Peyer's patch (tissue), 4 donors: ENCODE measurements around the gene TBX18. TPM values are rescaled to one million over a fixed set of nuclear protein-coding genes. Genes with fewer than 3 reads are reported as not detected.

ENCODE experiments used
- DNase-seq, 3 donors: peaks; one replicate each; pipeline ENCODE4 v3.0.0-alpha.2; 2017 to 2019
- H3K27ac ChIP-seq, 4 donors: fragments of 200-600 bp; sonication (generic); one replicate each; pipeline ENCODE4 v1.5.1; 2016 to 2019
- H3K27me3 ChIP-seq, 2 donors: fragments of 200-600 bp; sonication (generic); one replicate each; pipeline ENCODE4 v1.5.1; 2019
- H3K36me3 ChIP-seq, 3 donors: fragments of 200-600 bp; sonication (generic); one replicate each; pipeline ENCODE4 v1.5.1; 2016 to 2019
- H3K4me1 ChIP-seq, 4 donors: fragments of 200-600 bp; sonication (generic); one replicate each; pipeline ENCODE4 v1.5.1; 2016 to 2019
- H3K4me3 ChIP-seq, 4 donors: fragments of 200-600 bp; sonication (generic); 1 replicate in 3 of 4; 2 replicates in 1 of 4; pipeline ENCODE4 v1.5.1; 2016 to 2019; ENCODE audit warnings: mild to moderate bottlenecking in 1 of 4
- H3K9me3 ChIP-seq, 4 donors: fragments of 200-600 bp; sonication (generic); one replicate each; pipeline ENCODE4 v1.5.1; 2016 to 2019; ENCODE audit warnings: mild to moderate bottlenecking in 1 of 4
- POLR2A ChIP-seq, 2 donors: fragments of 450-650 bp; IDR thresholded peaks; one replicate each; pipeline ENCODE4 v1.5.1; 2017; ENCODE audit warnings: antibody characterized with exemption in 2 of 2, mild to moderate bottlenecking in 2 of 2, moderate library complexity in 2 of 2
- small RNA-seq, 2 donors: library from RNA; depleted of rRNA; stranded (forward); fragments of <200 nt; gene quantifications; one replicate each; pipeline ENCODE3, GENCODE V24; 2016
- total RNA-seq, 4 donors: library from RNA; depleted of rRNA; stranded (reverse); fragments of >200 nt; gene quantifications; one replicate each; pipeline ENCODE4 v1.1.0, GENCODE V29; 2016
- TF ChIP-seq, protein P1 (sequence below), 6 experiments: fragments of 450-650 bp in 4 of 6; fragments of 200-600 bp in 2 of 6; sonication (generic) in 1 of 6; IDR thresholded peaks; one replicate each; pipeline ENCODE4 v1.5.1; 2017 to 2019; ENCODE audit warnings: antibody characterized with exemption in 6 of 6, mild to moderate bottlenecking in 3 of 6, moderate library complexity in 1 of 6

Gene TBX18
- total RNA-seq, 4 donors from 2014 or later = 0.57 to 4.2 (median 1.9) TPM; not detected in 1

DNA sequence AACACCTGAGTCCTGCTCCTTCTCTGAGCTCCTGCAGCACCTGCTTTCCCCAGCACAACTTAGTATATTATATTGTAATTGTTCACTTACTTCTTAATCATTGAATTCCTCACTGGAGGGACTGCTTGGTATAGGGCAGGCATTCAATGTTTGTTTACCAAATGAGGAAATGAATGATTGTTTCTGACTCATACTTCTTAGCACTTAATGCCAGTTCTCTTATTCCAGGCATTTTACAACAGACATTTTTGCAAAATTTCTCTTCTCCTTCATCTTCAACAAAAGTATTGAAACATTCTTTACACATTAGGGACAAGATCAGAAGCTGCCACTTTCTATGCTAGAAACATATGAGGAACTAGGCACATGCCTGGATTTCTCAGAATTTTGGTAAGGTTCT, 119.4 kb downstream of the TBX18 start:
- no peak for DNase-seq
- no peaks in the 10 kb centered on the region for H3K27me3 ChIP-seq
- H3K4me1 ChIP-seq = no peaks in the 10 kb centered on the region
- no peak overlapping the region for H3K27ac ChIP-seq
- no peaks in the 10 kb centered on the region for H3K9me3 ChIP-seq
- no peak for TF ChIP-seq POLR2A (IDR thresholded peaks at IDR 0.05)
- TF ChIP-seq, protein P1, sequence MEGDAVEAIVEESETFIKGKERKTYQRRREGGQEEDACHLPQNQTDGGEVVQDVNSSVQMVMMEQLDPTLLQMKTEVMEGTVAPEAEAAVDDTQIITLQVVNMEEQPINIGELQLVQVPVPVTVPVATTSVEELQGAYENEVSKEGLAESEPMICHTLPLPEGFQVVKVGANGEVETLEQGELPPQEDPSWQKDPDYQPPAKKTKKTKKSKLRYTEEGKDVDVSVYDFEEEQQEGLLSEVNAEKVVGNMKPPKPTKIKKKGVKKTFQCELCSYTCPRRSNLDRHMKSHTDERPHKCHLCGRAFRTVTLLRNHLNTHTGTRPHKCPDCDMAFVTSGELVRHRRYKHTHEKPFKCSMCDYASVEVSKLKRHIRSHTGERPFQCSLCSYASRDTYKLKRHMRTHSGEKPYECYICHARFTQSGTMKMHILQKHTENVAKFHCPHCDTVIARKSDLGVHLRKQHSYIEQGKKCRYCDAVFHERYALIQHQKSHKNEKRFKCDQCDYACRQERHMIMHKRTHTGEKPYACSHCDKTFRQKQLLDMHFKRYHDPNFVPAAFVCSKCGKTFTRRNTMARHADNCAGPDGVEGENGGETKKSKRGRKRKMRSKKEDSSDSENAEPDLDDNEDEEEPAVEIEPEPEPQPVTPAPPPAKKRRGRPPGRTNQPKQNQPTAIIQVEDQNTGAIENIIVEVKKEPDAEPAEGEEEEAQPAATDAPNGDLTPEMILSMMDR (IDR thresholded peaks at IDR 0.05) = no peak
- no peak overlapping the region for H3K4me3 ChIP-seq
- H3K36me3 ChIP-seq = no peaks in the 10 kb centered on the region

DNA sequence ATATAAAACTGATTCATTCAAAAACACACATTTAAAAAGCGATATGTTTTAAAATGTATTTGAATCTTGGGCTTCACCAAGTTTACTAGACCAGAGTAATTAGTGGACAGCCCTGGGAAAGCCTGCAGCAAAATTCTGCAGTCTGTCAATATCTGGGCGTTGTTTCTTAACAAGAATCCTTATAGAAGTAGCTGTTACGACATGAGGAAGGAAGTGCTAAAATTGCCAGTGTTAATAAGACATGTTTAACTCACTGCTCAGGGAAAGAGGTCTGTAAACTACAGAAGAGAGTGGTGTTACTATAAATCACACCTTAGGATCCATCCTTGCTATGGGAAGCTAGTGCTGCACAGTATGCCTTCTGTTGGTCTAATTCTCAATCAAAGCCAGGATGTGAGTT, 120.6 kb downstream of the TBX18 start:
- Histone ChIP-seq H3K4me3 (no peak overlapping the region), H3K9me3 (no peaks in the 10 kb centered on the region), H3K4me1 (no peaks in the 10 kb centered on the region), H3K27me3 (no peaks in the 10 kb centered on the region), H3K27ac (no peak overlapping the region), H3K36me3 (no peaks in the 10 kb centered on the region)
- DNase-seq = no peak
- no peak for TF ChIP-seq POLR2A (IDR thresholded peaks at IDR 0.05)
- TF ChIP-seq, protein P1 (IDR thresholded peaks at IDR 0.05) = no peak

DNA sequence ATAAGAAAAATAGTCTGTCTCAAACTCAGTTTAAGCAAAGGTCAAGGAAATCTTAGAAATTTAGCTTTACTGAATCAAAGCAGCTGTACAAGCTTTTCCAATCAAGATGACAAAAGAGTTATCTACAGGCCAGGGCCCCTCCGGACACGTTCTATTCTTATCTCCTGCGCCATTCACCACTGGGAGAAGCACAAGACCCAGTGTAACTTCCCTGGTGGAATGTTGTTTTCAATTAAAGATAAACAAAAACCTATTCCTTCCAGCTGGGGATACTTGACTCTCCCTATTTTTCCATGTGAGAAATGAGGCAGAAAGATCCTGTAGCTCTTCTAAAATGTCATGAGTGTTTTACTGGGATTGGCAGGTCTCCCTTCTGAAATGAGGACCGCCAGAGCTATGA, 123.3 kb downstream of the TBX18 start:
- no peak for TF ChIP-seq POLR2A (IDR thresholded peaks at IDR 0.05)
- TF ChIP-seq, protein P1 (IDR thresholded peaks at IDR 0.05) = no peak
- Histone ChIP-seq H3K4me1 (no peaks in the 10 kb centered on the region), H3K27ac (no peak overlapping the region), H3K36me3 (no peaks in the 10 kb centered on the region), H3K27me3 (no peaks in the 10 kb centered on the region), H3K9me3 (no peaks in the 10 kb centered on the region), H3K4me3 (no peak overlapping the region)
- no peak for DNase-seq

DNA sequence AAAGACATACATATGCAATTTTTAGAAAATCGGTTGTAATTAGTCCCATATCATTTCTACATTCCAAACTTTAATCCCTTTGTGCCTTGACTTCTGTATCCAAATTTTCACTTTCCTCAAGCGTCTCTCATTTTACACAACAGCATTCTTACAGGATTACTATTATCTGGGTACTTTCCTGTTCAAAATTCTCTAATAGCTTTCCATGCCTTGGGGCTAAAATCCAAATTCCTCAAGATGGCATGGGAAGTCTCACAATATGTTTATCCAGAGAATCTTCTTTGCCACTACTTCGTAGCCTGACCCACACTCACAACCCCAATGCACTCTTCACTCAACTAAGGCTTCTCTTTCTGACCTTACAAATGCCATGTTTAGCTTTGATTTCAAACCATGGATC, 125.0 kb downstream of the TBX18 start:
- no peaks in the 10 kb centered on the region for H3K9me3 ChIP-seq
- no peak for DNase-seq
- H3K27ac ChIP-seq = no peak overlapping the region
- no peaks in the 10 kb centered on the region for H3K4me1 ChIP-seq
- no peaks in the 10 kb centered on the region for H3K36me3 ChIP-seq
- H3K4me3 ChIP-seq = no peak overlapping the region
- no peaks in the 10 kb centered on the region for H3K27me3 ChIP-seq
- no peak for TF ChIP-seq POLR2A (IDR thresholded peaks at IDR 0.05)
- TF ChIP-seq, protein P1 (IDR thresholded peaks at IDR 0.05) = no peak

DNA sequence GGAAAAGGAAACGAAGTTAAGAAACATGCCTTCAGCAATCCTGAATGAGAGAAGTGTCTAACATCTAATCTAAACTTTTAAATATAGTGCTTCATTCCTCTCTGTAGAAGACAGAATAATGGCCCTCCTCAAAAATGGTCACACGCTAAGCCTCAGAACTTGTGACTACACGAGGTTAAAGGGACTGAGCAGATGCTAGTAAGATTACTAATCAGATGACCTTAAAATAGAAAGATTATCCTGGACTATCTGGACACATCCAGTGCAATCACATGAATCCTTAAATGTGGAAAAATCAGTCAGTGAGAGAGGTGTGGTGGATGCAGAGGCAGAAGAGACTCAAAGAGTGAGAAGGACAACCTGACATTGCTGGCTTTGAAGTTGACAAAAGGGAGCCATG, 126.1 kb downstream of the TBX18 start:
- Histone ChIP-seq H3K9me3 (no peaks in the 10 kb centered on the region), H3K36me3 (no peaks in the 10 kb centered on the region), H3K27ac (no peak overlapping the region), H3K4me3 (no peak overlapping the region), H3K4me1 (no peaks in the 10 kb centered on the region), H3K27me3 (no peaks in the 10 kb centered on the region)
- TF ChIP-seq, protein P1 (IDR thresholded peaks at IDR 0.05) = no peak
- no peak for TF ChIP-seq POLR2A (IDR thresholded peaks at IDR 0.05)
- no peak for DNase-seq

Small RNA genes within 50 kb of the gene (small RNA-seq; reads per million reads assigned to genes)
- 0 reads per million in 2 donors for gene AL590143.1
